Liver (tissue), 3 donors: ENCODE results near the gene TEX55.

ENCODE experiments used
- EGR1 ChIP-seq, 2 donors: IDR thresholded peaks; 2 replicates each; pipeline ENCODE4 v1.6.1; 2016 to 2018; ENCODE audit warnings: antibody characterized with exemption in 2 of 2, low read depth in 2 of 2
- FOXA1 ChIP-seq: IDR thresholded peaks from 2 replicates; pipeline ENCODE4 v1.6.1; 2016; ENCODE audit warnings: antibody characterized with exemption
- FOXA2 ChIP-seq: IDR thresholded peaks from 2 replicates; pipeline ENCODE4 v1.6.1; 2016; ENCODE audit warnings: antibody characterized with exemption
- GABPA ChIP-seq, 2 donors: IDR thresholded peaks in 1 of 2; conservative IDR thresholded peaks in 1 of 2; 2 replicates each; pipeline ENCODE4 v1.6.1; 2016; ENCODE audit warnings: antibody characterized with exemption in 2 of 2, mild to moderate bottlenecking in 1 of 2, moderate library complexity in 1 of 2
- JUND ChIP-seq, 2 donors: IDR thresholded peaks; 2 replicates each; pipeline ENCODE4 v1.6.1; 2016; ENCODE audit warnings: antibody characterized with exemption in 2 of 2
- RAD21 ChIP-seq, 2 donors: IDR thresholded peaks; 2 replicates each; pipeline ENCODE4 v1.6.1; 2016; ENCODE audit warnings: antibody characterized with exemption in 2 of 2, mild to moderate bottlenecking in 2 of 2
- RXRA ChIP-seq, 2 donors: IDR thresholded peaks; 2 replicates each; pipeline ENCODE4 v1.6.1; 2017 to 2018; ENCODE audit warnings: antibody characterized with exemption in 2 of 2, mild to moderate bottlenecking in 1 of 2
- TAF1 ChIP-seq: conservative IDR thresholded peaks from 2 replicates; pipeline ENCODE4 v1.6.1; 2016; ENCODE audit warnings: antibody characterized with exemption, mild to moderate bottlenecking
- YY1 ChIP-seq: IDR thresholded peaks from 2 replicates; pipeline ENCODE4 v1.6.1; 2016; ENCODE audit warnings: antibody characterized with exemption, mild to moderate bottlenecking
- TF ChIP-seq, protein P1 (sequence below): fragments of 150-350 bp; IDR thresholded peaks from 2 replicates; pipeline ENCODE4 v1.5.1; 2017; ENCODE audit warnings: improper control_type of control experiment, low read depth, low read length; ENCODE audit not compliant: missing input control
- TF ChIP-seq, protein P2 (sequence below): IDR thresholded peaks from 2 replicates; pipeline ENCODE4 v1.6.1; 2016; ENCODE audit warnings: antibody characterized with exemption, mild to moderate bottlenecking
- TF ChIP-seq, protein P3 (sequence below): IDR thresholded peaks from 2 replicates; pipeline ENCODE4 v1.6.1; 2016; ENCODE audit warnings: antibody characterized with exemption
- TF ChIP-seq, protein P4 (sequence below): IDR thresholded peaks from 2 replicates; pipeline ENCODE4 v1.6.1; 2016; ENCODE audit warnings: antibody characterized with exemption
- TF ChIP-seq, protein P5 (sequence below): IDR thresholded peaks from 2 replicates; pipeline ENCODE4 v1.6.1; 2016; ENCODE audit warnings: antibody characterized with exemption
- donor health status: healthy.
- donor health status: healthy.

DNA sequence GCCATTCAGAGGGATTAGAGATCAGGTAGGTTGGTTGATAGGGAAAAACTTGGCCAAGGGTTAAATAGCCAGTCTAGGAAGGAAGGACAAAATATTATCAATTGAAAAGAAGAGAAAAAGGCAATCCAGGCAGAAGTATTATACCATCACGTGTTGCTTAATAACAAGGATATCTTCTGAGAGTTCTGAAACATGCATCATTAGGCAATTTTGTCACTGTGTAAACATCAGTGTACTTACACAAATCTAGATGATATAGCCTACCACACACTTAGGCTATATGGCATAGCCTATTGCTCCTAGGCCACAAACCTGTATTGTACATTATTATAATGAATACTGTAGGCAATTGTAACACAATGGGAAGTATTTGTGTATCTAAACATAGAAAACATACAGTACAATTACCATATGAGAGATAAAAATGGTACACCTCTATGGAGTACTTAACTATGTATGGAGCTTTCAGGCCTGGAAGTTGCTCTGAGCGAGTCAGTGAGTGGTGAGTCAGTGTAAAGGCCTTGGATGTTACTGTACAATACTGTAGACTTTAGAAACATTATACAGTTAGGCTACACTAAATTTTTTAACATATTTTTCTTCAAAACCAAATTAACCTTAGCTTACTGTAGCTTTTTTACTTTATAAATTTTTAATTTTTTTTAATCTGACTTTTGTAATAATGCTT, 2.7 kb downstream of the TEX55 start:
- TF ChIP-seq, protein P1, sequence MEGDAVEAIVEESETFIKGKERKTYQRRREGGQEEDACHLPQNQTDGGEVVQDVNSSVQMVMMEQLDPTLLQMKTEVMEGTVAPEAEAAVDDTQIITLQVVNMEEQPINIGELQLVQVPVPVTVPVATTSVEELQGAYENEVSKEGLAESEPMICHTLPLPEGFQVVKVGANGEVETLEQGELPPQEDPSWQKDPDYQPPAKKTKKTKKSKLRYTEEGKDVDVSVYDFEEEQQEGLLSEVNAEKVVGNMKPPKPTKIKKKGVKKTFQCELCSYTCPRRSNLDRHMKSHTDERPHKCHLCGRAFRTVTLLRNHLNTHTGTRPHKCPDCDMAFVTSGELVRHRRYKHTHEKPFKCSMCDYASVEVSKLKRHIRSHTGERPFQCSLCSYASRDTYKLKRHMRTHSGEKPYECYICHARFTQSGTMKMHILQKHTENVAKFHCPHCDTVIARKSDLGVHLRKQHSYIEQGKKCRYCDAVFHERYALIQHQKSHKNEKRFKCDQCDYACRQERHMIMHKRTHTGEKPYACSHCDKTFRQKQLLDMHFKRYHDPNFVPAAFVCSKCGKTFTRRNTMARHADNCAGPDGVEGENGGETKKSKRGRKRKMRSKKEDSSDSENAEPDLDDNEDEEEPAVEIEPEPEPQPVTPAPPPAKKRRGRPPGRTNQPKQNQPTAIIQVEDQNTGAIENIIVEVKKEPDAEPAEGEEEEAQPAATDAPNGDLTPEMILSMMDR = no peak
- TF ChIP-seq TAF1 (no peak), RXRA (IDR thresholded peaks at IDR 0.05) (no peak), YY1 (no peak), FOXA2 (no peak), JUND (IDR thresholded peaks at IDR 0.05) (no peak), RAD21 (IDR thresholded peaks at IDR 0.05) (no peak), GABPA (IDR thresholded peaks at IDR 0.05 in 1 of 2, conservative IDR thresholded peaks at IDR 0.05 in 1 of 2) (no peak), EGR1 (IDR thresholded peaks at IDR 0.05; ENCODE audit: low read depth in 2 of 2) (no peak), FOXA1 (no peak)
- TF ChIP-seq, protein P2, sequence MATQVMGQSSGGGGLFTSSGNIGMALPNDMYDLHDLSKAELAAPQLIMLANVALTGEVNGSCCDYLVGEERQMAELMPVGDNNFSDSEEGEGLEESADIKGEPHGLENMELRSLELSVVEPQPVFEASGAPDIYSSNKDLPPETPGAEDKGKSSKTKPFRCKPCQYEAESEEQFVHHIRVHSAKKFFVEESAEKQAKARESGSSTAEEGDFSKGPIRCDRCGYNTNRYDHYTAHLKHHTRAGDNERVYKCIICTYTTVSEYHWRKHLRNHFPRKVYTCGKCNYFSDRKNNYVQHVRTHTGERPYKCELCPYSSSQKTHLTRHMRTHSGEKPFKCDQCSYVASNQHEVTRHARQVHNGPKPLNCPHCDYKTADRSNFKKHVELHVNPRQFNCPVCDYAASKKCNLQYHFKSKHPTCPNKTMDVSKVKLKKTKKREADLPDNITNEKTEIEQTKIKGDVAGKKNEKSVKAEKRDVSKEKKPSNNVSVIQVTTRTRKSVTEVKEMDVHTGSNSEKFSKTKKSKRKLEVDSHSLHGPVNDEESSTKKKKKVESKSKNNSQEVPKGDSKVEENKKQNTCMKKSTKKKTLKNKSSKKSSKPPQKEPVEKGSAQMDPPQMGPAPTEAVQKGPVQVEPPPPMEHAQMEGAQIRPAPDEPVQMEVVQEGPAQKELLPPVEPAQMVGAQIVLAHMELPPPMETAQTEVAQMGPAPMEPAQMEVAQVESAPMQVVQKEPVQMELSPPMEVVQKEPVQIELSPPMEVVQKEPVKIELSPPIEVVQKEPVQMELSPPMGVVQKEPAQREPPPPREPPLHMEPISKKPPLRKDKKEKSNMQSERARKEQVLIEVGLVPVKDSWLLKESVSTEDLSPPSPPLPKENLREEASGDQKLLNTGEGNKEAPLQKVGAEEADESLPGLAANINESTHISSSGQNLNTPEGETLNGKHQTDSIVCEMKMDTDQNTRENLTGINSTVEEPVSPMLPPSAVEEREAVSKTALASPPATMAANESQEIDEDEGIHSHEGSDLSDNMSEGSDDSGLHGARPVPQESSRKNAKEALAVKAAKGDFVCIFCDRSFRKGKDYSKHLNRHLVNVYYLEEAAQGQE = no peak
- TF ChIP-seq, protein P3, sequence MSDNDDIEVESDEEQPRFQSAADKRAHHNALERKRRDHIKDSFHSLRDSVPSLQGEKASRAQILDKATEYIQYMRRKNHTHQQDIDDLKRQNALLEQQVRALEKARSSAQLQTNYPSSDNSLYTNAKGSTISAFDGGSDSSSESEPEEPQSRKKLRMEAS = no peak
- TF ChIP-seq, protein P4, sequence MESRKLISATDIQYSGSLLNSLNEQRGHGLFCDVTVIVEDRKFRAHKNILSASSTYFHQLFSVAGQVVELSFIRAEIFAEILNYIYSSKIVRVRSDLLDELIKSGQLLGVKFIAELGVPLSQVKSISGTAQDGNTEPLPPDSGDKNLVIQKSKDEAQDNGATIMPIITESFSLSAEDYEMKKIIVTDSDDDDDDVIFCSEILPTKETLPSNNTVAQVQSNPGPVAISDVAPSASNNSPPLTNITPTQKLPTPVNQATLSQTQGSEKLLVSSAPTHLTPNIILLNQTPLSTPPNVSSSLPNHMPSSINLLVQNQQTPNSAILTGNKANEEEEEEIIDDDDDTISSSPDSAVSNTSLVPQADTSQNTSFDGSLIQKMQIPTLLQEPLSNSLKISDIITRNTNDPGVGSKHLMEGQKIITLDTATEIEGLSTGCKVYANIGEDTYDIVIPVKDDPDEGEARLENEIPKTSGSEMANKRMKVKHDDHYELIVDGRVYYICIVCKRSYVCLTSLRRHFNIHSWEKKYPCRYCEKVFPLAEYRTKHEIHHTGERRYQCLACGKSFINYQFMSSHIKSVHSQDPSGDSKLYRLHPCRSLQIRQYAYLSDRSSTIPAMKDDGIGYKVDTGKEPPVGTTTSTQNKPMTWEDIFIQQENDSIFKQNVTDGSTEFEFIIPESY = no peak
- TF ChIP-seq, protein P5, sequence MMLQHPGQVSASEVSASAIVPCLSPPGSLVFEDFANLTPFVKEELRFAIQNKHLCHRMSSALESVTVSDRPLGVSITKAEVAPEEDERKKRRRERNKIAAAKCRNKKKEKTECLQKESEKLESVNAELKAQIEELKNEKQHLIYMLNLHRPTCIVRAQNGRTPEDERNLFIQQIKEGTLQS = no peak
